T-helper 2 cell treated with Interferon-gamma antibody and Interleukin-4, amounts not matched to agents 5 μg/mL and 100 μg/mL, for 36 hours (primary cell): ENCODE data around the gene TEKT2.

Source experiments
- DNase-seq: peaks from one replicate; pipeline ENCODE4 v3.0.0; 2021; ENCODE audit warnings: low spot score
- H3K27ac Mint-ChIP-seq: one replicate; pipeline ENCODE4 v1.8.0; 2021; ENCODE audit warnings: mild to moderate bottlenecking, mixed read lengths
- H3K27me3 Mint-ChIP-seq: one replicate; pipeline ENCODE4 v1.8.0; 2021; ENCODE audit warnings: low read depth, mixed read lengths
- H3K36me3 Mint-ChIP-seq: one replicate; pipeline ENCODE4 v1.8.0; 2021; ENCODE audit warnings: low read depth, mixed read lengths
- H3K4me1 Mint-ChIP-seq: one replicate; pipeline ENCODE4 v1.8.0; 2021; ENCODE audit warnings: low read depth, mixed read lengths
- H3K4me3 Mint-ChIP-seq: one replicate; pipeline ENCODE4 v1.8.0; 2022; ENCODE audit warnings: mild to moderate bottlenecking, moderate library complexity, mixed read lengths
- H3K9me3 Mint-ChIP-seq: one replicate; pipeline ENCODE4 v1.8.0; 2021; ENCODE audit warnings: mixed read lengths

TEKT2 gene

GRCh38 chr1:36092166-36092797 is 8.4 kb downstream of the TEKT2 start:
- H3K4me3 Mint-ChIP-seq: no peak overlapping the region
- no peak for DNase-seq
- no peaks in the 10 kb centered on the region for H3K27me3 Mint-ChIP-seq
- H3K36me3 Mint-ChIP-seq: peaks cover 29% of the 10 kb centered on the region
- H3K9me3 Mint-ChIP-seq: no peaks in the 10 kb centered on the region
- no peak overlapping the region for H3K27ac Mint-ChIP-seq
- H3K4me1 Mint-ChIP-seq: peaks cover 12% of the 10 kb centered on the region

DNA sequence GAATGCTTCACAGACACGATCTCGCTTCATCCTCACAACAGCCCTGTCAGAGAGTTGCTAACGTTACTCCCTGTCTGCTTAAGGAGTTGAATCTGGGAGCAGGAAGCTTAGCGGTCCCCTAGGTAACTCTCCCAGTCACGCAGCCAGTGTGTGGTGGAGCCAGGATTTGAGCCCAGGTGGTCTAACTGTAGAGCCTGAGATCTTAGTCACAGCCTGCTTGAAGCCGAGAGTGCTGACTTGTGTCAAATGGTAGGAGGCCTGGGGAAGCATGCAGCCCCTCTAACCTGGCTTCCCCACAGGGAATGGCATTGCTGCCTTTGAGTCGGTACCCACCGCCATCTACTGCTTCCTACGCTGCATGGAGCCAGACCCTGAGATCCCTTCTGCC is 8.9 kb downstream of the TEKT2 start:
- no peak for DNase-seq
- Mint-ChIP-seq H3K4me1 (peaks cover 12% of the 10 kb centered on the region), H3K36me3 (peaks cover 29% of the 10 kb centered on the region), H3K27me3 (no peaks in the 10 kb centered on the region), H3K4me3 (no peak overlapping the region), H3K27ac (no peak overlapping the region), H3K9me3 (no peaks in the 10 kb centered on the region)

- H3K27ac Mint-ChIP-seq: no peak overlapping the region
- no peak overlapping the region for H3K4me3 Mint-ChIP-seq
- H3K36me3 Mint-ChIP-seq: peaks cover 29% of the 10 kb centered on the region
- no peaks in the 10 kb centered on the region for H3K9me3 Mint-ChIP-seq
- peaks cover 12% of the 10 kb centered on the region for H3K4me1 Mint-ChIP-seq
- no peak for DNase-seq
- no peaks in the 10 kb centered on the region for H3K27me3 Mint-ChIP-seq
These were observed 9.3 kb downstream of the TEKT2 start for GRCh38 chr1:36093226-36093625.

- H3K4me1 Mint-ChIP-seq: peaks cover 12% of the 10 kb centered on the region
- no peak overlapping the region for H3K4me3 Mint-ChIP-seq
- peaks cover 29% of the 10 kb centered on the region for H3K36me3 Mint-ChIP-seq
- no peaks in the 10 kb centered on the region for H3K9me3 Mint-ChIP-seq
- DNase-seq: no peak
- no peaks in the 10 kb centered on the region for H3K27me3 Mint-ChIP-seq
- H3K27ac Mint-ChIP-seq: no peak overlapping the region
These were observed 10.0 kb downstream of the TEKT2 start for GRCh38 chr1:36093929-36094328.

GRCh38 chr1:36094621-36095061 is 10.7 kb downstream of the TEKT2 start:
- H3K4me3 Mint-ChIP-seq: no peak overlapping the region
- H3K4me1 Mint-ChIP-seq: peaks cover 8% of the 10 kb centered on the region
- H3K27ac Mint-ChIP-seq: no peak overlapping the region
- no peaks in the 10 kb centered on the region for H3K27me3 Mint-ChIP-seq
- no peaks in the 10 kb centered on the region for H3K9me3 Mint-ChIP-seq
- no peak for DNase-seq
- H3K36me3 Mint-ChIP-seq: peaks cover 26% of the 10 kb centered on the region

- DNase-seq: no peak
- H3K9me3 Mint-ChIP-seq: no peaks in the 10 kb centered on the region
- H3K4me3 Mint-ChIP-seq: no peak overlapping the region
- H3K27ac Mint-ChIP-seq: no peak overlapping the region
- H3K4me1 Mint-ChIP-seq: peaks cover 2% of the 10 kb centered on the region
- peaks cover 24% of the 10 kb centered on the region for H3K36me3 Mint-ChIP-seq
- no peaks in the 10 kb centered on the region for H3K27me3 Mint-ChIP-seq
These were observed 12.0 kb downstream of the TEKT2 start for GRCh38 chr1:36095760-36096405.

GRCh38 chr1:36096500-36097432 is 12.9 kb downstream of the TEKT2 start:
- Mint-ChIP-seq H3K27ac (no peak overlapping the region), H3K36me3 (peaks cover 19% of the 10 kb centered on the region)

DNA sequence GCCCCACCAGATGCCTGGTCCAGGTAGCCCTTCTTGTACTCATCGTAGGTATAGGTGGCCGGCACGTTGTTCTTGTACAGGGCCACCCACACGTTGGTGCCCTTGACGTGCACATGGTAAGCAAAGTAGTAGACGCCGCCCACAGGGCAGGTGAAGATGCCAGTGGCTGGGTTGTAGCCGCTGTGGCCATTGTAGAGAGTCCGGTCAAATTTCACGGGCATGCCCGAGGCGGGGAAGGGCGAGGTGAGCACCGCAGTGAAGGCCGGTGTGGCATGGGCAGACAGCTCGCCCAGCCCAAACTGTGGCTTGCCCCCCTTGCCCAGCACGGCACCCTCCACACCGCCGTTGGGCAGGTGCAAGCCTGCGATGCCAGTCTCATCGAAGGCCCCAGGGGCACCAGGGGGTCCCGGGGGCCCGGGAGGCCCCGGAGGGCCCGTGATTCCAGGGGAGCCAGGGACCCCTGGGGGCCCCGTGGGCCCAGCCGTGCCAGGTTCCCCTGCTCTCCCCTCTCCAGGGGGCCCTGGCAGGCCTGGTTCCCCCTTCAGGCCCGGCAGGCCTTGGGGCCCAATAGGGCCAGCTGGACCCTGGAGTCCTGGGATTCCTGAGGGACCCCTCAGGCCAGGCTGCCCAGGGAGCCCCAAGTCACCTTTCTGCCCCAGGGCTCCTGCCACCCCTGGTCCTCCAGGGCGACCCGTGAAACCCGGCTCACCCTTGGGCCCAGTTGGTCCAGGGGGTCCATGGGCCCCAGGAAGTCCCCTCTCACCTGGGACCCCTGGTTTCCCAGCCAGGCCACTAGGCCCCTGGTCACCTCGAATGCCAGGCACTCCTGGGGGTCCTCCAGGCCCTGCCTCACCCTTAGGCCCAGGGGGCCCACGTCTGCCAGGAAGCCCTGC is 14.0 kb downstream of the TEKT2 start:
- Mint-ChIP-seq H3K27ac (no peak overlapping the region), H3K4me3 (no peak overlapping the region), H3K36me3 (peaks cover 9% of the 10 kb centered on the region), H3K9me3 (no peaks in the 10 kb centered on the region), H3K27me3 (no peaks in the 10 kb centered on the region), H3K4me1 (no peaks in the 10 kb centered on the region)
- no peak for DNase-seq

More at GRCh38 chr1:36096500-36097432, 12.9 kb downstream of the TEKT2 start:
- H3K4me1 Mint-ChIP-seq: no peaks in the 10 kb centered on the region
- no peak overlapping the region for H3K4me3 Mint-ChIP-seq
- no peaks in the 10 kb centered on the region for H3K9me3 Mint-ChIP-seq
- DNase-seq: no peak
- H3K27me3 Mint-ChIP-seq: no peaks in the 10 kb centered on the region

- H3K27ac Mint-ChIP-seq: no peak overlapping the region
- H3K4me3 Mint-ChIP-seq: no peak overlapping the region
- no peak for DNase-seq
- no peaks in the 10 kb centered on the region for H3K4me1 Mint-ChIP-seq
- H3K36me3 Mint-ChIP-seq: peaks cover 2% of the 10 kb centered on the region
- no peaks in the 10 kb centered on the region for H3K27me3 Mint-ChIP-seq
- no peaks in the 10 kb centered on the region for H3K9me3 Mint-ChIP-seq
These were observed 14.9 kb downstream of the TEKT2 start for GRCh38 chr1:36098650-36099365.

- peak; percentile 57 for DNase-seq
- no peaks in the 10 kb centered on the region for H3K36me3 Mint-ChIP-seq
- no peak overlapping the region for H3K27ac Mint-ChIP-seq
- no peak overlapping the region for H3K4me3 Mint-ChIP-seq
- no peaks in the 10 kb centered on the region for H3K4me1 Mint-ChIP-seq
- H3K27me3 Mint-ChIP-seq: no peaks in the 10 kb centered on the region
- no peaks in the 10 kb centered on the region for H3K9me3 Mint-ChIP-seq
These were observed 15.9 kb downstream of the TEKT2 start for GRCh38 chr1:36099681-36100341.

GRCh38 chr1:36100376-36100775 is 16.5 kb downstream of the TEKT2 start:
- Mint-ChIP-seq H3K4me3 (no peak overlapping the region), H3K9me3 (no peaks in the 10 kb centered on the region), H3K36me3 (no peaks in the 10 kb centered on the region), H3K27ac (no peak overlapping the region), H3K4me1 (no peaks in the 10 kb centered on the region), H3K27me3 (no peaks in the 10 kb centered on the region)
- no peak for DNase-seq

GRCh38 chr1:36101546-36101945 is 17.7 kb downstream of the TEKT2 start:
- Mint-ChIP-seq H3K27ac (no peak overlapping the region), H3K9me3 (no peaks in the 10 kb centered on the region), H3K4me1 (no peaks in the 10 kb centered on the region), H3K36me3 (no peaks in the 10 kb centered on the region), H3K27me3 (no peaks in the 10 kb centered on the region), H3K4me3 (no peak overlapping the region)
- DNase-seq: no peak
